ENCODE measurements around the gene ACAD11.
"Not testable (repeated sequence)": the region's sequence is repeated elsewhere in the genome, so short reads cannot be mapped to it uniquely, and the experiment has no call there.

Gene ACAD11

DNA sequence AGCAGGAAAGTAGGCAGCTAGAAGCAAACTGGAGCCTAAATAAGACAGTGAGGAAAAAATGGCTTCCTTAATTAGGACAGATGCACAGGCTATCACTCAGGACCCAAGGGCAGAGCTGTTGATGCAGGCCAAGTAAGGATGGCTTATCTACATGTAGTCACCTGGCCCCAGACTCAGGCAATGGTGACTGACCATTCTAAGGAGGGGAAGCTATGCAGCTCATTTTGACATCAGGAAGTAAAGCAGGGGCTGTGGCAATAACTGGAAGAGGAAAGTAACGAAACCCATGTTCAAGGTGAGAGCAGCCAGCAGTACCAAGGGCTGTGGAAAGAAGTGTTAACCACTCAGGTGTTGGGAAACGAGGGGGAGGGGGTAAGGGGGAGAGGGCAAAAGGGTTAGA lies 16.2 kb downstream of the ACAD11 start:
- DNase-seq, result no peak

DNA sequence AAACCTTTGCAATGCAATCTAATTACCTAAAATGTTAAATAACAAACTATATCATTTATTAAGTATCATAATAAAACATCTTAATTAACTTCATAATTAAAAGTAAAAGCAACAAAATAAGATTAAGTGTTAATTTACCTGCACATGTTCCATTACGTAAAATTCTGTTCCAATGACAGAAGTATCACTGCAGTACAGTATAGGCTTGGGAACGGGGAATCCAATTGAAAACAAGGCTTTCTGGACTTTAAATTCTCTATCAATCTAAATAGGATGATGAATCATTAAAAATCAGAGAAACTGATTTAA lies 17.1 kb downstream of the ACAD11 start:
- no peak for DNase-seq

DNA sequence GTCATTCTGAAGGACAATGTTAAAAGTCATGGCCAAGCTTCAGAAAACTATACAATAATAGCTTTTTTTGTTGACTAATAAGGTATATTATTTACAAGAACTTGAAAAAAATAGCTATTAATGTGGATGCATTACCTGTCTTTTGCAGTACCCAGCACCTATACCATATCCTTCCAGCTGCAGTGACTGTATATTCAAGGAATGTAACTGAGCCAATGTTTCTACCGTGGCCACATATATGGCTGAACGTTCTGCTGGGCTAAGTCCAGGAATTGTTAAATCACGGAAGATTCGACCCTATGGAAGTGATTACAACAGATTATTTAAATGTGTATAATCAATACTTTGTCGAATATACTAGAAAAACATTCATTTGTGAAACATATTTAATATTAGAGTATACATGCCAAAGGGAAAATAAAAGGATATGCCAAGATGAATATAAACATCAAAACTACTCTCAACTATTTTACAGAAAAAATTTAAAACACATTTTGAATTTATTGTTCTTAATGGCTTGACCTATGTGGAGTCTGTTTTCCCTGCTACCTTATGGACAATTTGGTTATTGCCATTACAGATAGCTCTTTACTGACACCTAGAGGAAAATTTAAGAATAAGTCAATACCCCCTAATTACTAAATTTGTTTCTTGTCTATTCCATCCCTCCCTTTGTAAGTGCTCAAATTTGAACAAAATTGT lies 17.6 kb downstream of the ACAD11 start:
- DNase-seq, result peak; percentile 26

DNA sequence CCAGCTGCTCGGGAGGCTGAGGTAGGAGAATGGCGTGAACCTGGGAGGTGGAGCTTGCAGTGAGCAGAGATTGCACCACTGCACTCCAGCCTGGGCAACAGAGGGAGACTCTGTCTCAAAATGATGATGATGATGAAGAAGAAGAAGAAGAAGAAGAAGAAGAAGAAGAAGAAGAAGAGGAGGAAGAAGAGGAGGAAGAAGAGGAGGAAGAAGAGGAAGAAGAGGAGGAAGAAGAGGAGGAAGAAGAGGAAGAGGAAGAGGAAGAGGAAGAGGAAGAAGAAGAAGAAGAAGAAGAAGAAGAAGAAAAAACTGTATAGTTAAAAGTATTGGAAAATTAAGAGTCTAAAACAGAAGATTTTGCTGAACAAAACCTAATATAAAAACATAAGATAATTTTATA lies 18.2 kb downstream of the ACAD11 start:
- not testable (repeated sequence) for DNase-seq

DNA sequence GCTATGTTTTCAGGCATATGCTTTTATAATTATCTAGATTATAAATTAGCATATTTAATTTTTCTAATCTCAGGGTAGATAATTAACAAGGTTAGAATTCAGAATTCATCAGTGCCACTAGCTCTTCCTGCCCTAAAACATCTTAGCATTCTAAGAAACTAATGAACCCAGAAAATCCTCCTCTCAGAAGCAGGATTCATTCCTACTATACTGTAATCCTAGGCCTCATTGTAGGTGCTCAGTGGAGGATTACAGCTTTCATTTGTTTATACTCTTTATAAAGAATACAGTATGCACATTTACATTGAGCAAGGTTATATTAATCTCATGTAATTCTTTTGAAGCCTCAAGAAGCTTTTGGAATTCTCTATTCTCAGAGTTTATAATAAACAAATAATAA lies 20.9 kb downstream of the ACAD11 start:
- no peak for DNase-seq

DNA sequence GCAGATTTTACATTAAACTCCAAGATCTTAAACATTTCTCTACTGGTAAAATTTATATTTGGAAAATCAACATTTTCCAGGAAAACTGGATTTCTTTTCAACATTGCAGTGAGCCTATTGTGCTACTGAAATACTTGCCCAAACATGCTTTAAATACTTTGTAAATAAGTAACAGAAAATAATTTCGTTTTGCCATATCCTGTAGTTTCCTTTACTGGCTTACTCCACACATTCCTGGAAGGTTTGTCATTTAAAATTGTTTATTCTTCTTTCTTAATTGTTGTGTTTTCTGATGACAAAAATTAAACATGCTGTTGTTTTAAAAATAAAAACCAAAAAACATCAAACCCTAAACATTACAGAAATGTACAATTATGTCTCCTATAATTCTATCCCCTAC lies 22.0 kb downstream of the ACAD11 start:
- no peak for DNase-seq

DNA sequence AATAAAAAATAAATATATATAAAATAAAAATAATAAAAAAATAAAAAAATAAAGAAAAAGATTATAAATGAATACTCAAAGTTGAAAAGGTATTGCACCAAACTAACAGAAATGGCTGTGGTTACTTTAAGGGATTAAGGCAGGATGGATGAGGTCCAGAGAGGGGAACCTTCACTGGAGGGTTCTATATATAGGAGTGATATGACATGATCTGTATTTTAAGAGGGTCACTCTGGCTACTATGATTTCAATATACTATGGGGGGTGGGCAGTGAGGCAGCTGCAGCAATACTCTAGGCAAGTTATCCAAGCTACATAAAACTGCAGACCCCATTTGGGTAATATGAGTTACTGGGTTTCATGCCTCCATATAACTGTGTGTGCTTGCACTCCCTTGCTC lies 24.6 kb downstream of the ACAD11 start:
- no peak for DNase-seq

DNA sequence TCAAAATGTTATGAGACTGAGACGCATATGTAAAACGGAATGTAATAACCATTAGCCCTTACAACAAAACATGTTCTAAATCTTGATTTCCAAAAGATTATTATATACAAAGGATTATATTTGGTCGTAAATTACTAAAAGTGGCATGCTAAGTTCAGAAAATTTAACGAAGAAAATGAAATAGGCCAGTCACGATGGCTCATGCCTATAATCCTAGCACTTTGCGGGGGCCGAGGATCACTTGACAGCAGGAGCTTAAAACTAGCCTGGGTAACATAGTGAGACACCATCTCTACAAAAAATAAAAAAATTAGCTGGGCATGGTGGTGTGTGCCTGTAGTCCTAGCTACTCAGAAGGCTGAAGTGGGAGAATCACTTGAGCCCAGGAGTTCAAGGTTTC lies 29.0 kb downstream of the ACAD11 start:
- no peak for DNase-seq

DNA sequence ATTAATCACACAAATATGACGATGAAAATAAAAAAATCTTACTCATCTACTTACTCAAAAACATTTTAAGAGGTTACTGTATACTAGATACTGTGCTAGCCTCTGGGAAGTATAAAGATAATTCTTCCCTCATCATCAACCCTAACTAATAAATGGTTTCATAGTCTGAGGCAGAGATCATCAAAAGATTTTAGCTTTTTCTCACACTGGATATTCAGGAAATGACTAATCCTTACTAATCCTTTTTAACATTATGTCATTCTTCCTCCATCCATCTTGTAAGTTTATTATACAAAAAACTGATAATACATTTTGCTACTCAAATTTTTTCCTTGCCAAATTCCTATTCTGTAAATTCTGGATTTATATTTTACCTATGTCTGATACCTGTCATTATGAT lies 29.7 kb downstream of the ACAD11 start:
- no peak for DNase-seq

DNA sequence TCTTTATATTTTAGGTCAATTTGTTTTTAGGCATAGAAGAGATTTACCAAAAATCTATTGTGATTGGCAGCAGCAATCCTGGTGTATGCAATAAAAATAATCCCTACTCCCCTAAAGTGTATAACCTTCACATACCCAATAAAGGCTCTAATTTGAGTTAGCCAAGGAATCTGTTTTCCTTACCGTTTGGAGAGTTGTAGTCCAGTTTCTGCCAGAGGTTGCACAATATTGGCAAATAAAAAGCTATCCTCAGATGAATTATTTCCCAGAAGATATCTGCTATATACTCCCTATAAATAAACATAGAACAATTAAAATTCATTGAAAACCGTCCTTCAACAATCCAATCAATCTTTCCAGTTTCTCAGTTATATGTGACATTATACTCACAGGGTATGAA lies 31.5 kb downstream of the ACAD11 start:
- DNase-seq, result no peak

DNA sequence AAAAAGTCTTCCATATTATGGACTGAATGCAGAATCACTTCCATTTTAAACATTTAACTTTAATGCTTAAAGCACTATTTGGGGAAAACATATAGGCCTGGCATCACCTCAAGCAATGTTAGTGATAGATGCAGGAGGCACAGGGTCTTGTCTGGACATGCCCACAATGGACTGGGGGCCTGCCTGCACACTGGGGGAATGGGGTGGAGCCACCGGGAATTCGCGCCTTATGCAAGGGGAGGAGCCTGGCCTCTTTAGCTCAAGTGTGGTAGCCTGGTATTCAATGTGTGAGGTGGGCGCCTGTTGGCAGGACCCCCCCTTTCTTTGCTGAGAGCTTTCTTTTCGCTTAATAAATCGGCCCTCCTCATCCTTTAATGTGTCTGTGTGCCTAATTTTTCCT lies 32.7 kb downstream of the ACAD11 start:
- DNase-seq, result no peak

DNA sequence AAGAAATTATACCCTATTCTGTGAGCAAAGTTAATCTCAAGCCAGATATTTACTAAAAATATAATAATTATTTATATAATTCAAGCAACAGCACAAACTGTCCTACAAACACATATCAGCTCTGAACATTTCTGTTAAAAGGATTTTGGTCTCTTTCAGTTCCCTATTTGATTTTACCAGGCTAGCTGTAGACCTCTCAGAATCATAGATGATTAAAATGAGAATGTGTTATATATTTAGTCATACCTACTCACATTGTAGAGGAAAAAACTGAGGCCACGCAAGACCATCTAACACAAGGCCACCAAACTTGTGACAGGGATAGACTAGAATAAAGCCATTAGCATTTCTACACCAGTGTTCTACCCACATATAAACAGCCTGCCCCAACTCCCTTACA lies 34.0 kb downstream of the ACAD11 start:
- DNase-seq, result no peak

DNA sequence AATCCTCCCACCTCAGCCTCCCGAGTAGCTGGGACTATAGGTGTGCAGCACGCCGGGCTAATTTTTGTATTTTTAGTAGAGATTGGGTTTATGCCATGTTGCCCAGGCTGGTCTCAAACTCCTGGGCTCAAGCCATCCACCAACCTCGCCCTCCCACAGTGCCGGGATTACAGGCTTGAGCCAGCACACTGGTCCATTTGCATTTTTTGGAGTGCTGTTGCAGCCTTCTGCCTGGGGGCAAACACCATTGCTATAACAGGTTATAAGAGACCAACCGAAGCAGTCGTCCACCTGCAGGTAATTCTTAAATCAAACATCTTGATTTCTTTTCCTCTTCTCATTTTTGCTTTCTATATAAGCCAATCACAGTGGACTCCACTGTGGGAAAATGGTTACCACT lies 34.8 kb downstream of the ACAD11 start:
- DNase-seq, result no peak

DNA sequence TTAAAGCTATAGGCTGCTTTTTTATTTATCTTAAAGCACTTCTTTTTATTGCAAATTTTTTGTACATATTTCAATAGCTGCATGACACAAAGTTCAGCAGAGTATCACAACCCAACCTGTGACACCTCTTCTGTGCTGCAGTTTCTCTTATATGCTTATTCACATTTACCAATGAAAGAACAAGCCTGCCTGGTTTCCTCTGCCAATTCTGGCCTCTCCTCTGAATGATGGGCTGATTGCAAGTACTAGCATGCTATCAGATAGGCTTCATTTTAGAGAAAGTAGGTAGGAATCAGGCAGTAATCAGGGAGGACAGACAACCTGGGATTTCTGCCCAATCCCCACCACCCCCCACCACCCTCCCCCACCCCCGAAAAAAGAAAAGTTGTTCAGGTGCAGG lies 36.0 kb downstream of the ACAD11 start:
- no peak for DNase-seq

DNA sequence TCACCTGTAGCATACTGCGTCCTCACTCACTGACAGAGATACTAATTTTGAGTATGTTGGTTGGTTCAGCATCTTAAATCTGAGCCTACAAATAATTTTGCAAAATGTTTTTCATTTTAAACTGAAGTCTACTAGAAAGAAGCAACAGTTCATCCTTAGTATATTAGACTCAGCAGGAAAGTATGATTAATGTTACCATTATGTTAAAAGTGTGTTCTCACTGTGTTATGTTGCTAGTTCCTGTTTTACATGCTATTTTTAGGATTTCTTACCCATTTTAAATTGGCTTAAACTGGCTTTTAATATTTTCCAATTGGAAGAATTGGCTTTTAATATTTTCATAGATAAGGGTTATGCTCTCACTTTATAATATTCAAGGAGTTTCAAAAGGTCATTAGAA lies 36.8 kb downstream of the ACAD11 start:
- no peak for DNase-seq

DNA sequence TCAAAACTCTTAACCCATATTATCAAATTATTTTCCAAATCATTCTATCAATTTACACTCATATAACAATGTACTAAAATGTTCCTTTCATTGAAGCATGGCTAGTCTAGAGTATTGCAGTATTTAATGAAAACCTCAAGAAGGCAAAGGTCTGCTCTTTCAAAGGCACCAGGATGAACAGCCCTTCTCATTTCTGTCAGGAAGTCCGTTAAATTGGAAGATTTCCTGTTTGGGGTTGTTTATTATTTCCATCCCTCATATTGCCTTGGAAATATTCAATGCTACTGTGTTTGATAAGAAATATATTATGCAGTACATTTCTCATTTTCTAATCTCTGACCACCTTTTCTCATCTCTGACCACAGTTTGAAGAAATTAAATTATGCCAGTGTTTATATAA lies 37.5 kb downstream of the ACAD11 start:
- DNase-seq, result no peak

DNA sequence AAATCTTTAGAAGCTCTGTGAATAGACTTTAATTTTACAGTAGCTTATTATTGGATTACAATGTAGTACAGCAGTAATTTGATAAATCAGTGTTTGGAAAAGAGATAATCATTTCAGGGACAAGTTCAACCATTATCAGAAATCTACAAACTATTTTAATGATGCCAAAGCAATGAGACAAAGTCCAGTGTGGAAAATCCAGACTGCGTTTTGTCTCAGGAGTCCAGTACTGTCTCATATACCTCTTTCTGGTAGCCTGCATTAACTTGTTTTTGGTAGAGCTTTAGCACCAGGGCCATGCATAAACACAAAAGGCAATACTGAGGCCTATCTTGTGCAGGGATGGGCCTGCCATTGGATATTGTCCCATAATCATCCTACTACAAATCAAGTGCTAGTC lies 42.8 kb downstream of the ACAD11 start:
- DNase-seq, result no peak

DNA sequence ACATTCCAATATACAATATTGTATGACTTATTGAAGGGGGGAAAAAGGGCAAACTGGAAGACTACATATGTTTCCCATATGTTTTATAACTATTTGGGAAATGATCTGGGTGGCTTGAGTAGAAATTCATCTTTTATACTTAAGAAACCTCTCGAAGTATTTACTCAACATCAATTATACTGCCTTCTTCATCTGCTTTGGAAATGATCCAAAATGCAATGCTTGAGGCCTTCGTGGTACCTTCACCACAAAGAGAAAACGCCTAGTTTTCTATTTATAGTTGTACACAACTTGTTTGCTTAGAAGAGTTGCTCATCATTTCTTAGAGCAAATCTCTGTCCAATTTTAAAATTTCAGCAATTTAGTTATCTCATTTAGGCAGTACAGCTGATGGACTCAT lies 43.7 kb downstream of the ACAD11 start:
- no peak for DNase-seq

DNA sequence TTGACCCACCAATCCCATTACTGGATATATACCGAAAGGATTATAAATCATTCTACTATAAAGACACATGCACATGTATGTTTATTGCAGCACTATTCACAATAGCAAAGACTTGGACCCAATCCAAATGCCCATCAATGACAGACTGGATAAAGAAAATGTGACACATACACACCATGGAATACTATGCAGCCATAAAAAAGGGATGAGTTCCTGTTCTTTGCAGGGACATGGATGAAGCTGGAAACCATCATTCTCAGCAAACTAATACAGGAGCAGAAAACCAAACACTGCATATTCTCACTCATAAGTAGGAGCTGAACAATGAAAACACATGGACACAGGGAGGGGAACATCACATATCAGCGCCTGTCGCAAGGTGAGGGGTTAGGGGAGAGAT lies 44.3 kb downstream of the ACAD11 start:
- DNase-seq, result not testable (repeated sequence)

DNA sequence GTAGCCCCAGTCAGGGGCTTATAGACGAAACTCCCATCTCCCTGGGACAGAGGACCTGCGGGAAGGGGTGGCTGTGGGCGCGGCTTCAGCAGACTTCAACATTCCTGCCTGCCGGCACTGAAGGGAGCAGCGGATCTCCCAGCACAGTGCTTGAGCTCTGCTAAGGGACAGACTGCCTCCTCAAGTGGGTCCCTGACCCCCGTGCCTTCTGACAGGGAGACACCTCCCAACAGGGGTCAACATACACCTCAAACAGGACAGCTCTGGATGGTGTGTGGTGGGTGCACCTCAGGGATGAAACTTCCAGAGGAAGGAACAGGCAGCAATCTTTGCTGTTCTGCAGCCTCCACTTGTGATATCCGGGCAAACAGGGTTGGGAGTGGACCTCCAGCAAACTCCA lies 53.0 kb downstream of the ACAD11 start:
- DNase-seq, result not testable (repeated sequence)

DNA sequence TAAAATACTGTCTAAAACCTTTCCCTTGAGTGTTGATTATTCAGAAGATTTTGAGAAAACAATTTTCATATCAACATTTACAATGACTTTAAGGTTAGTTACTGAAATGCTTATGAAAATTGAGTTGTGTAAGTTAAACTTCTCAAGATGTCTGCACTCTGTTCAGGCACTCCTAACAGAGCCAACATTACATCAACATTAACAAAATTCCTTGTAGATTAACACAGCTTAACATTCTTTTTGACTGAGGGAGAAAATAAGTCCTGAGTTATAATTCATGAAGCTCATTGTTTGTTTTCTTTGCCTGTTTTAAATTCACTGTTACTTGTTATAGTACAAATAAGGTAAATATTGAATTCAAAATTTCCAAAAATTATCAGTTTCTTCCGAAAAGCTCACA lies 53.5 kb downstream of the ACAD11 start:
- no peak for DNase-seq

DNA sequence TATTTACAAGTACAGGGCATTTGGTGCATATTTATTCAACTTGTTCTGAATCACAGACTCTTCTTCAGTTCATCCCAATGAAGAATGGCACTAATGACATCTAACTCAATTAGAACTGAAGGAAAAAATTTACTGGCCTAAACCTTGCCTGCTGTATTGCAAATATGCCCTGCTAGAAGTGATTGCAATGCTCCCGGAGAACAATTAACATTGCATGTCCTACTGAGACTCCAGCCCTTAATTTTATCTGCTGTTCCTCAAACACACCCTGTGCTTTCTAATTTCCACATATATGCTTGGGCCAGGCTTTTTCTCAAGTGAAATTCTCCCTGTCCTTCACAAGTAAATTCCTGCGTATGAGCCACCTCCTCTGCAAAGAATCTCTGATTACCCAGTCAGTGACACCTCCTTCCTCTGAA lies 54.2 kb downstream of the ACAD11 start:
- no peak for DNase-seq

DNA sequence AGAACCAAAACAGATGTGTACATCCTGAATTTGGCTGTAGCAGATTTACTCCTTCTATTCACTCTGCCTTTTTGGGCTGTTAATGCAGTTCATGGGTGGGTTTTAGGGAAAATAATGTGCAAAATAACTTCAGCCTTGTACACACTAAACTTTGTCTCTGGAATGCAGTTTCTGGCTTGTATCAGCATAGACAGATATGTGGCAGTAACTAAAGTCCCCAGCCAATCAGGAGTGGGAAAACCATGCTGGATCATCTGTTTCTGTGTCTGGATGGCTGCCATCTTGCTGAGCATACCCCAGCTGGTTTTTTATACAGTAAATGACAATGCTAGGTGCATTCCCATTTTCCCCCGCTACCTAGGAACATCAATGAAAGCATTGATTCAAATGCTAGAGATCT lies 59.0 kb downstream of the ACAD11 start:
- DNase-seq, result not testable (repeated sequence)

DNA sequence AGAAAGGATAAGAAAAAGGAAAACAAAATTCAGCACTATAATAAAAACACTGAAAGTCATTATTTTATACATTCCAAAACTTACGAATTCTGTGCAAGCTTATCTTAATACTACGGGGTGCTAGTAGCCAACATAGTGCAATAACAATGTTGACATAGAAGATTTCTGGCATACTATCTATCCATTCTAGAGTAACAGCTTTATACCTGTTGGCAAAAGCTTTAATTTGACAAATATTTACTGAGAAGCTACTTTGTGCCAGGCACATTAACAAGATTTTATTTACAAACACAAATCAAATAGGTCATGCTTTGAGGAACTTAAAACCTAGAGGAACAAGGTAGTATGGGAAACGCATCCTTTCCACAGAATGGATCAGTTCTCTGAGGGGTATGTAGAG lies 61.4 kb downstream of the ACAD11 start:
- DNase-seq, result no peak

DNA sequence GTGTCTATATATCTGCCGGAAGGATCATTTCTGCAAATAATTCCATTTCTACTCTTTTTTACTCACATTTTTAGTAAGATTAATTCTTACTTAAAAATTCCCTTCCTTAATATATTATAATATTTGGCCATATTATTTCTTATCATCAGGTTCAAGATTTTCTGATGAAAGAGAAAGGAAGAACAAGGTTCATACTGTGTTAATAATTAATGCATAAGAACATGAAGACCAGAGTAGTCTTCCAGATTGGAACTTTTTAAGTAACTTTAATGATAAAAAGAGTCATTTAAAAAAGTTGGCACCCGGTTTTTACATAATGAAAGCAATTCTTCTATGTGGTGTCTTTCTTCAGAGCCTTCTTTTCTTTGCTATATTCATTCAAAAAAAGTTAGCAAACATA lies 61.9 kb downstream of the ACAD11 start:
- no peak for DNase-seq

Measured in NCI-H1694 (cell line).